KMS-11 (cell line): ENCODE data around the gene DENND5A.

Experiments
- H2AFZ ChIP-seq: fragments of 200-600 bp; sonication (generic); 2 replicates; pipeline ENCODE4 v1.6.1; 2016; ENCODE audit warnings: antibody characterized with exemption, mixed run types, low read depth
- H3K27ac ChIP-seq: fragments of 200-600 bp; sonication (generic); 2 replicates; pipeline ENCODE4 v1.6.1; 2016; ENCODE audit warnings: mild to moderate bottlenecking, mixed run types
- H3K27me3 ChIP-seq: fragments of 200-600 bp; sonication (generic); 2 replicates; pipeline ENCODE4 v1.6.1; 2017; ENCODE audit warnings: mild to moderate bottlenecking, low read depth, mixed run types, moderate library complexity; ENCODE audit not compliant: insufficient read depth
- H3K36me3 ChIP-seq: fragments of 200-600 bp; sonication (generic); 2 replicates; pipeline ENCODE4 v1.6.1; 2017; ENCODE audit warnings: mild to moderate bottlenecking, mixed run types; ENCODE audit not compliant: insufficient read depth
- H3K4me1 ChIP-seq: fragments of 200-600 bp; sonication (generic); 2 replicates; pipeline ENCODE4 v1.6.1; 2016; ENCODE audit warnings: mild to moderate bottlenecking, low read depth, mixed run types; ENCODE audit not compliant: poor library complexity, severe bottlenecking
- H3K4me2 ChIP-seq: fragments of 200-600 bp; sonication (generic); 2 replicates; pipeline ENCODE4 v1.7.0; 2016; ENCODE audit warnings: mild to moderate bottlenecking, mixed run types
- H3K4me3 ChIP-seq: fragments of 200-600 bp; sonication (generic); IDR thresholded peaks from 2 replicates; pipeline ENCODE4 v1.6.1; 2017; ENCODE audit warnings: low read depth, low read length, mixed read lengths; ENCODE audit not compliant: insufficient read depth
- H3K79me2 ChIP-seq: fragments of 200-600 bp; sonication (generic); 2 replicates; pipeline ENCODE4 v1.6.1; 2016; ENCODE audit warnings: low read depth, mixed run types; ENCODE audit not compliant: insufficient read depth
- H3K9ac ChIP-seq: fragments of 200-600 bp; sonication (generic); 2 replicates; pipeline ENCODE4 v1.6.1; 2016; ENCODE audit warnings: mild to moderate bottlenecking, mixed run types
- H4K20me1 ChIP-seq: fragments of 200-600 bp; sonication (generic); 2 replicates; pipeline ENCODE4 v1.6.1; 2016; ENCODE audit warnings: mild to moderate bottlenecking, mixed run types; ENCODE audit not compliant: insufficient read depth
- TF ChIP-seq, protein P1 (sequence below): fragments of 200-600 bp; sonication (generic); conservative IDR thresholded peaks from 2 replicates; pipeline ENCODE4 v1.6.1; 2017; ENCODE audit warnings: low read depth, mild to moderate bottlenecking, antibody characterized with exemption, low read length, moderate library complexity, mixed read lengths

The DENND5A gene

DNA sequence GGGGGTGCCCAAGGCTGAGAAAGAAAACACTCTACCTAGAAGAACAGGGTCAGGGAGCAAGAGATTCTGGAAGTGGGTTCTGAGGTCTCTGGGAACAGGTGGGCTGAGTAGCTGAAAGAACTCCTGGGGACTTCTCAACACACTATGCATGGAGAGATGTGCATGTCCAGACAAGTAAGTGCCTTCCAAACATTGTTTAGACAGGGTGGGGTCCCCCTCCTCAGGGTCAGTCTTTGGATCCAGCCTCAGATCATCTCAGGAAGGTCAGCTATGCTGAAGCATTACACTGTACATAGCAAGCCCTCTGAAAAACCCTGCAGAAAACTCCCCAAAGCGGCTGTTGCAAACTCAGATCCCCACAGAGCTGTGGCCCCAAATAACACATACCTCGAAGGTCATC lies 119.9 kb downstream of the DENND5A start:
- H3K27ac ChIP-seq = no peak overlapping the region
- H3K36me3 ChIP-seq = no peaks in the 10 kb centered on the region

DNA sequence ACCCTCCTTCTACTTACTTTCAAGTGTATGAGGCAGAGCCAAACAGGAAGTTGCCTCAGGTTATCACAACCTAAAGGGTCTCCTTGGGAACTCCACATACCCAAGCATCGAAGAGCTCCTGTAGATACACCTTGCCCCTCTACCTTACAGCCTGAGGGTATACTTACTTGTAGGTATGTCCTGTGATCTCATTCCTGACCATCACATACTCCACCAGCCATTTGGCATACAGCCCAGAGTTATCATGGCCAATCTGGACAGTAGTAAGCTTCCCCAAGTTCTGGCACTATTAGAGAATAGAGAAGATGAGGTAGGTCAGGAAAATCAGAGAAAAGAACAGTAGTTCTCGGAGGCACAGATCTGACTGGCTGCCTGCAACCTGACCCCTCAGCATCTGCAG lies 120.3 kb downstream of the DENND5A start:
- no peaks in the 10 kb centered on the region for H3K4me1 ChIP-seq
- H4K20me1 ChIP-seq = no peaks in the 10 kb centered on the region
- no peak overlapping the region for H3K9ac ChIP-seq
- H2AFZ ChIP-seq = no peak overlapping the region
- H3K27me3 ChIP-seq = no peaks in the 10 kb centered on the region
- no peak overlapping the region for H3K4me2 ChIP-seq
- H3K27ac ChIP-seq = no peak overlapping the region
- H3K4me3 ChIP-seq = no peak overlapping the region
- no peaks in the 10 kb centered on the region for H3K36me3 ChIP-seq
- no peaks in the 10 kb centered on the region for H3K79me2 ChIP-seq
- TF ChIP-seq, protein P1, sequence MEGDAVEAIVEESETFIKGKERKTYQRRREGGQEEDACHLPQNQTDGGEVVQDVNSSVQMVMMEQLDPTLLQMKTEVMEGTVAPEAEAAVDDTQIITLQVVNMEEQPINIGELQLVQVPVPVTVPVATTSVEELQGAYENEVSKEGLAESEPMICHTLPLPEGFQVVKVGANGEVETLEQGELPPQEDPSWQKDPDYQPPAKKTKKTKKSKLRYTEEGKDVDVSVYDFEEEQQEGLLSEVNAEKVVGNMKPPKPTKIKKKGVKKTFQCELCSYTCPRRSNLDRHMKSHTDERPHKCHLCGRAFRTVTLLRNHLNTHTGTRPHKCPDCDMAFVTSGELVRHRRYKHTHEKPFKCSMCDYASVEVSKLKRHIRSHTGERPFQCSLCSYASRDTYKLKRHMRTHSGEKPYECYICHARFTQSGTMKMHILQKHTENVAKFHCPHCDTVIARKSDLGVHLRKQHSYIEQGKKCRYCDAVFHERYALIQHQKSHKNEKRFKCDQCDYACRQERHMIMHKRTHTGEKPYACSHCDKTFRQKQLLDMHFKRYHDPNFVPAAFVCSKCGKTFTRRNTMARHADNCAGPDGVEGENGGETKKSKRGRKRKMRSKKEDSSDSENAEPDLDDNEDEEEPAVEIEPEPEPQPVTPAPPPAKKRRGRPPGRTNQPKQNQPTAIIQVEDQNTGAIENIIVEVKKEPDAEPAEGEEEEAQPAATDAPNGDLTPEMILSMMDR = no peak

More for the DNA sequence above, 119.9 kb downstream of the DENND5A start:
- H3K4me1 ChIP-seq = no peaks in the 10 kb centered on the region
- no peak overlapping the region for H2AFZ ChIP-seq
- no peaks in the 10 kb centered on the region for H3K79me2 ChIP-seq
- H3K4me3 ChIP-seq = no peak overlapping the region
- no peak overlapping the region for H3K9ac ChIP-seq
- H3K4me2 ChIP-seq = no peak overlapping the region
- no peaks in the 10 kb centered on the region for H4K20me1 ChIP-seq
- H3K27me3 ChIP-seq = no peaks in the 10 kb centered on the region
- TF ChIP-seq, protein P1 = no peak

DNA sequence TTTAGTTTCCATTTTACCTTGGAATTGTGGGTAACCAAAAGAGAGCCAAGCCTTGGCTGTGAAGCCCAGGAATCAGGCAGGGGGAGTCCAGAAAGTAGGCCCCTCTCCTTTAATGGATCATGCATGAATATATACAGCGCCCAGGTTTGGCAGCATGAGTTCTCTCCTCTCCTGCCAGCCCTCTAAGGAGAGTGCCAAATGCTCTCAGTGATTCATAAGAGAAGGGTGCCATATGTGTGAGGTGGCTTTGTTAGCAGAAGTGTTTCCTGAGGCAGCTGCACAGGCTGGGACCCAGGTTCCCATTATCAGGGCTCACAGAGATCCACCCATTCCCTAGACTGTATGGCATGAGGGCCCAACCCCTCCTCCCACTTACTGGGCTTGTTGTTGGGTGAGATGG lies 121.4 kb downstream of the DENND5A start:
- no peaks in the 10 kb centered on the region for H3K79me2 ChIP-seq
- no peak overlapping the region for H2AFZ ChIP-seq
- H3K4me2 ChIP-seq = no peak overlapping the region
- H3K27ac ChIP-seq = no peak overlapping the region
- no peaks in the 10 kb centered on the region for H3K4me1 ChIP-seq
- TF ChIP-seq, protein P1 = no peak
- no peaks in the 10 kb centered on the region for H3K36me3 ChIP-seq
- no peaks in the 10 kb centered on the region for H4K20me1 ChIP-seq
- H3K4me3 ChIP-seq = no peak overlapping the region
- H3K27me3 ChIP-seq = no peaks in the 10 kb centered on the region
- no peak overlapping the region for H3K9ac ChIP-seq

DNA sequence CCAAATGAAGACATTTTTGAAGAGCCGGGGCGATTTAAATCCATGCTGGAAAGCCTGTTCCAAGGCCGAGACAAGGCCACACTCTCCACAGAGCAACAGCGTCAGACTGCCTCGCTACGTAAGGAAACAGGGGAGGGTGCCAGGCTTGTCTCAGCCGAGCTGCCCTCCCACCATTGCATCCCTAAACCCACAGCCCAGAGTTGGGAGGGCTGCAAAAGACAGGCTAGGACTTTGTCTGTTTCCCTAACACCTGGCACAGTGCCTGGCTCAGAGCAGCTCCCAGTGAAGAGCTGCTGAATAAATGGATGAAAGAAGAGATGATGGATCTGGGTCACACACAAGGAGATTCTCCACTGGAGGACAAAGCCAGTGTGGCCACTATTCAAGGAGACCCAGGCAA lies 122.4 kb downstream of the DENND5A start:
- no peak overlapping the region for H3K4me3 ChIP-seq
- H2AFZ ChIP-seq = no peak overlapping the region
- TF ChIP-seq, protein P1 = no peak
- H3K79me2 ChIP-seq = no peaks in the 10 kb centered on the region
- no peak overlapping the region for H3K4me2 ChIP-seq
- no peak overlapping the region for H3K9ac ChIP-seq
- no peaks in the 10 kb centered on the region for H3K4me1 ChIP-seq
- H4K20me1 ChIP-seq = no peaks in the 10 kb centered on the region
- H3K36me3 ChIP-seq = no peaks in the 10 kb centered on the region
- H3K27ac ChIP-seq = no peak overlapping the region
- no peaks in the 10 kb centered on the region for H3K27me3 ChIP-seq
